Calu3 (cell line): ENCODE results near the gene LRP2. TPM values are rescaled to one million over a fixed set of nuclear protein-coding genes. Genes with fewer than 3 reads are reported as not detected.

Experiments
- BruUV-seq: library from RNA; stranded (reverse); fragments of 400-500 nt; replicated peaks from 2 replicates; lab custom pipeline; 2021; lab: Mats Ljungman, UMichigan
- CTCF ChIA-PET: fragments of 300-600 bp; sonication (Branson Sonifier 250); formaldehyde crosslinking; loops from one replicate; lab custom pipeline; 2022; ENCODE audit warnings: antibody characterized with exemption; lab: Charles Lee
- DNase-seq: peaks from one replicate; pipeline ENCODE4 v3.0.0; 2022
- H3K27ac Mint-ChIP-seq: one replicate; pipeline ENCODE4 v1.8.0; 2022; ENCODE audit warnings: mixed read lengths; ENCODE audit not compliant: unreplicated experiment
- H3K27me3 Mint-ChIP-seq: one replicate; pipeline ENCODE4 v1.8.0; 2022; ENCODE audit warnings: mixed read lengths; ENCODE audit not compliant: unreplicated experiment
- H3K36me3 Mint-ChIP-seq: one replicate; pipeline ENCODE4 v1.8.0; 2022; ENCODE audit warnings: mild to moderate bottlenecking, moderate library complexity, mixed read lengths; ENCODE audit not compliant: insufficient read depth, unreplicated experiment
- H3K4me1 Mint-ChIP-seq: one replicate; pipeline ENCODE4 v1.8.0; 2022; ENCODE audit warnings: mild to moderate bottlenecking, low read depth, mixed read lengths; ENCODE audit not compliant: unreplicated experiment
- H3K4me3 Mint-ChIP-seq: one replicate; pipeline ENCODE4 v1.8.0; 2022; ENCODE audit warnings: mild to moderate bottlenecking, low read depth, moderate library complexity, mixed read lengths; ENCODE audit not compliant: unreplicated experiment
- H3K9me3 Mint-ChIP-seq: one replicate; pipeline ENCODE4 v1.8.0; 2022; ENCODE audit warnings: low read depth, mixed read lengths; ENCODE audit not compliant: unreplicated experiment
- CTCF ChIP-seq: fragments of 200-600 bp; IDR thresholded peaks from one replicate; pipeline ENCODE4 v1.8.0; 2022; ENCODE audit warnings: antibody characterized with exemption; ENCODE audit not compliant: unreplicated experiment
- intact Hi-C: fragments of 100-400 bp; cut with micrococcal nuclease; formaldehyde crosslinking; loops from one replicate; pipeline ENCODE4 v1.10.0; 2022; ENCODE audit not compliant: unreplicated experiment
- total RNA-seq: library from RNA; stranded (reverse); gene quantifications from 2 replicates; pipeline ENCODE4 v1.2.3, GENCODE V29; 2022

LRP2 gene
- total RNA-seq, 1 experiment from 2014 or later = 0.66 TPM

- CTCF ChIA-PET = interaction anchor here (0.6 kb wide), 1 partner anchor 60 kb away, joined by 3 read pairs; no protein-coding TSS in a partner anchor
- H3K36me3 Mint-ChIP-seq = no peaks in the 10 kb centered on the region
- BruUV-seq = no TSS peak
- TF ChIP-seq CTCF = no peak
- H3K4me3 Mint-ChIP-seq = no peak overlapping the region
- no peaks in the 10 kb centered on the region for H3K4me1 Mint-ChIP-seq
- H3K27ac Mint-ChIP-seq = no peak overlapping the region
- peaks cover 38% of the 10 kb centered on the region for H3K27me3 Mint-ChIP-seq
- intact Hi-C loops = no loop called here
- DNase-seq = no peak
- no peaks in the 10 kb centered on the region for H3K9me3 Mint-ChIP-seq
Measured at GRCh38 chr2:169303579-169304305, 58.6 kb downstream of the LRP2 start.

- Mint-ChIP-seq H3K27me3 (peaks cover 52% of the 10 kb centered on the region), H3K4me1 (no peaks in the 10 kb centered on the region), H3K4me3 (no peak overlapping the region), H3K9me3 (no peaks in the 10 kb centered on the region), H3K27ac (no peak overlapping the region), H3K36me3 (no peaks in the 10 kb centered on the region)
- CTCF ChIA-PET = no interaction called here
- no peak for DNase-seq
- intact Hi-C loops = no loop called here
- TF ChIP-seq CTCF = no peak
- no TSS peak for BruUV-seq
Measured at GRCh38 chr2:169302364-169302763, 60.0 kb downstream of the LRP2 start.

GRCh38 chr2:169301596-169302335, 60.6 kb downstream of the LRP2 start:
- Mint-ChIP-seq H3K27ac (no peak overlapping the region), H3K4me3 (no peak overlapping the region), H3K36me3 (no peaks in the 10 kb centered on the region), H3K27me3 (peaks cover 58% of the 10 kb centered on the region), H3K9me3 (no peaks in the 10 kb centered on the region), H3K4me1 (no peaks in the 10 kb centered on the region)
- BruUV-seq = no TSS peak
- intact Hi-C loops = no loop called here
- no peak for TF ChIP-seq CTCF
- DNase-seq = no peak
- CTCF ChIA-PET = interaction anchor here (0.7 kb wide), 1 partner anchor 85 kb away, joined by 3 read pairs; no protein-coding TSS in a partner anchor

- DNase-seq = no peak
- CTCF ChIA-PET = interaction anchor here (0.5 to 0.7 kb wide), 2 partner anchors 86 to 175 kb away, joined by 3 read pairs; no protein-coding TSS in a partner anchor
- no peaks in the 10 kb centered on the region for H3K4me1 Mint-ChIP-seq
- intact Hi-C loops = no loop called here
- peaks cover 64% of the 10 kb centered on the region for H3K27me3 Mint-ChIP-seq
- no peak for TF ChIP-seq CTCF
- BruUV-seq = no TSS peak
- no peaks in the 10 kb centered on the region for H3K9me3 Mint-ChIP-seq
- no peaks in the 10 kb centered on the region for H3K36me3 Mint-ChIP-seq
- H3K4me3 Mint-ChIP-seq = no peak overlapping the region
- no peak overlapping the region for H3K27ac Mint-ChIP-seq
Measured at GRCh38 chr2:169300636-169301530, 61.5 kb downstream of the LRP2 start.
